Parathyroid adenoma (tissue), 2 donors: Measurements from ENCODE around the gene ADCY2.
A peak's percentile ranks its signal among the peaks of the same experiment; 100 is the strongest.

Experiments
- H2AFZ ChIP-seq: fragments of 300-600 bp; sonication (generic); one replicate; pipeline ENCODE4 v1.7.0; 2017; ENCODE audit warnings: antibody characterized with exemption, mild to moderate bottlenecking
- H3K27ac ChIP-seq: fragments of 300-600 bp; sonication (generic); one replicate; pipeline ENCODE4 v1.7.0; 2017
- H3K27me3 ChIP-seq: fragments of 300-600 bp; sonication (generic); one replicate; pipeline ENCODE4 v1.7.0; 2017; ENCODE audit warnings: low read length; ENCODE audit not compliant: control insufficient read depth, insufficient read depth
- H3K36me3 ChIP-seq: fragments of 300-600 bp; sonication (generic); one replicate; pipeline ENCODE4 v1.7.0; 2017; ENCODE audit warnings: low read length; ENCODE audit not compliant: control insufficient read depth, insufficient read depth
- H3K4me1 ChIP-seq: fragments of 300-600 bp; sonication (generic); one replicate; pipeline ENCODE4 v1.7.0; 2017; ENCODE audit warnings: control low read depth
- H3K4me2 ChIP-seq: fragments of 300-600 bp; sonication (generic); one replicate; pipeline ENCODE4 v1.7.0; 2017; ENCODE audit warnings: low read length
- H3K4me3 ChIP-seq: fragments of 300-600 bp; sonication (generic); one replicate; pipeline ENCODE4 v1.7.0; 2017; ENCODE audit warnings: low read depth, low read length
- H3K79me2 ChIP-seq: fragments of 300-600 bp; sonication (generic); one replicate; pipeline ENCODE4 v1.7.0; 2017; ENCODE audit warnings: control low read depth
- H3K9ac ChIP-seq: fragments of 300-600 bp; sonication (generic); one replicate; pipeline ENCODE4 v1.7.0; 2017; ENCODE audit warnings: mild to moderate bottlenecking
- H3K9me3 ChIP-seq: fragments of 300-600 bp; sonication (generic); one replicate; pipeline ENCODE4 v1.7.0; 2017; ENCODE audit warnings: low read length; ENCODE audit not compliant: control insufficient read depth
- CTCF ChIP-seq: fragments of 300-600 bp; sonication (generic); IDR thresholded peaks from one replicate; pipeline ENCODE4 v1.7.0; 2017; ENCODE audit warnings: antibody characterized with exemption, mild to moderate bottlenecking
- donor health status: primary hyperparathyroidism.

Gene ADCY2

GRCh38 chr5:7534505-7534904 lies 138.6 kb downstream of the ADCY2 start:
- H3K27ac ChIP-seq = no peak overlapping the region

GRCh38 chr5:7537573-7537972 lies 141.6 kb downstream of the ADCY2 start:
- no peak overlapping the region for H3K4me2 ChIP-seq

More at GRCh38 chr5:7534505-7534904, 138.6 kb downstream of the ADCY2 start:
- Histone ChIP-seq H2AFZ (no peak overlapping the region), H3K4me3 (no peak overlapping the region), H3K27me3 (no peaks in the 10 kb centered on the region), H3K4me1 (no peaks in the 10 kb centered on the region), H3K4me2 (no peak overlapping the region), H3K9me3 (no peaks in the 10 kb centered on the region), H3K36me3 (no peaks in the 10 kb centered on the region), H3K79me2 (no peaks in the 10 kb centered on the region), H3K9ac (no peak overlapping the region)
- no peak for TF ChIP-seq CTCF

GRCh38 chr5:7539571-7539970 lies 143.6 kb downstream of the ADCY2 start:
- H3K27me3 ChIP-seq = no peaks in the 10 kb centered on the region
- H3K4me2 ChIP-seq = no peak overlapping the region
- no peak overlapping the region for H3K4me3 ChIP-seq
- H2AFZ ChIP-seq = no peak overlapping the region
- peaks cover 4% of the 10 kb centered on the region for H3K4me1 ChIP-seq
- H3K36me3 ChIP-seq = no peaks in the 10 kb centered on the region
- no peaks in the 10 kb centered on the region for H3K9me3 ChIP-seq
- H3K27ac ChIP-seq = no peak overlapping the region
- TF ChIP-seq CTCF = no peak
- no peaks in the 10 kb centered on the region for H3K79me2 ChIP-seq
- H3K9ac ChIP-seq = no peak overlapping the region

More at GRCh38 chr5:7537573-7537972, 141.6 kb downstream of the ADCY2 start:
- no peaks in the 10 kb centered on the region for H3K36me3 ChIP-seq
- H3K27me3 ChIP-seq = no peaks in the 10 kb centered on the region
- no peak overlapping the region for H2AFZ ChIP-seq
- peaks cover 4% of the 10 kb centered on the region for H3K4me1 ChIP-seq
- TF ChIP-seq CTCF = no peak
- no peak overlapping the region for H3K27ac ChIP-seq
- no peaks in the 10 kb centered on the region for H3K79me2 ChIP-seq
- no peak overlapping the region for H3K4me3 ChIP-seq
- no peak overlapping the region for H3K9ac ChIP-seq
- H3K9me3 ChIP-seq = no peaks in the 10 kb centered on the region

GRCh38 chr5:7540736-7541485 lies 145.0 kb downstream of the ADCY2 start:
- TF ChIP-seq CTCF = no peak
- H3K9ac ChIP-seq = no peak overlapping the region

GRCh38 chr5:7541898-7542297 lies 146.0 kb downstream of the ADCY2 start:
- Histone ChIP-seq H3K9me3 (no peaks in the 10 kb centered on the region), H3K4me1 (peaks cover 4% of the 10 kb centered on the region), H3K4me2 (no peak overlapping the region), H3K4me3 (no peak overlapping the region), H3K9ac (no peak overlapping the region), H3K27ac (no peak overlapping the region), H3K36me3 (no peaks in the 10 kb centered on the region), H3K27me3 (no peaks in the 10 kb centered on the region), H2AFZ (no peak overlapping the region), H3K79me2 (no peaks in the 10 kb centered on the region)
- no peak for TF ChIP-seq CTCF

More at GRCh38 chr5:7540736-7541485, 145.0 kb downstream of the ADCY2 start:
- peak overlapping the region; percentile 9 for H2AFZ ChIP-seq
- no peaks in the 10 kb centered on the region for H3K27me3 ChIP-seq
- no peak overlapping the region for H3K4me3 ChIP-seq
- peaks cover 4% of the 10 kb centered on the region for H3K4me1 ChIP-seq
- no peaks in the 10 kb centered on the region for H3K36me3 ChIP-seq
- no peak overlapping the region for H3K27ac ChIP-seq
- no peaks in the 10 kb centered on the region for H3K9me3 ChIP-seq
- H3K79me2 ChIP-seq = no peaks in the 10 kb centered on the region
- H3K4me2 ChIP-seq = no peak overlapping the region
